H1 (cell line): Measurements from ENCODE around the gene EML1. TPM values are rescaled to one million over a fixed set of nuclear protein-coding genes. Genes with fewer than 3 reads are reported as not detected.

ENCODE experiments used
- CTCF ChIA-PET: fragments of 300-600 bp; sonication (Branson Sonifier 250); formaldehyde crosslinking; loops from one replicate; lab custom pipeline; 2021; ENCODE audit not compliant: partially characterized antibody; lab: Charles Lee
- POLR2A ChIA-PET: fragments of 300-600 bp; sonication (Branson Sonifier 250); formaldehyde crosslinking; loops from one replicate; lab custom pipeline; 2021; ENCODE audit warnings: inconsistent platforms; ENCODE audit not compliant: partially characterized antibody; lab: Charles Lee
- DNase-seq, 2 experiments: peaks; one replicate each; pipeline versions ENCODE4 v3.0.0 to v3.0.0-alpha.2; 2010 to 2022; ENCODE audit warnings: low spot score in 2 of 2, low read depth in 1 of 2, mixed read lengths in 1 of 2
- FAIRE-seq: peaks from 2 replicates; lab custom pipeline; 2011; peaks lifted over from hg19 to GRCh38; lab: Jason Lieb, UNC
- H2AFZ ChIP-seq: 2 replicates; pipeline ENCODE4 v1.8.1; 2012; ENCODE audit warnings: low read length, inconsistent platforms
- H2AK5ac ChIP-seq: 2 replicates; pipeline ENCODE4 v1.6.1; 2013; ENCODE audit warnings: low read depth, low read length
- H2BK120ac ChIP-seq: replicated peaks from 2 replicates; pipeline ENCODE3; 2013; ENCODE audit warnings: low read depth, low read length, inconsistent platforms
- H2BK12ac ChIP-seq: 2 replicates; pipeline ENCODE4 v1.6.1; 2013; ENCODE audit warnings: low read depth, low read length
- H2BK15ac ChIP-seq: 2 replicates; pipeline ENCODE4 v1.6.1; 2013; ENCODE audit warnings: low read length
- H2BK20ac ChIP-seq: 2 replicates; pipeline ENCODE4 v1.6.1; 2013; ENCODE audit warnings: low read length
- H2BK5ac ChIP-seq: 2 replicates; pipeline ENCODE4 v1.6.1; 2013; ENCODE audit warnings: low read depth, low read length
- H3K14ac ChIP-seq: 2 replicates; pipeline ENCODE4 v1.6.1; 2013; ENCODE audit warnings: inconsistent platforms; ENCODE audit not compliant: insufficient read length
- H3K18ac ChIP-seq: 2 replicates; pipeline ENCODE4 v1.6.1; 2013; ENCODE audit warnings: low read length; ENCODE audit errors: extremely low read depth
- H3K23ac ChIP-seq: 2 replicates; pipeline ENCODE4 v1.6.1; 2013; ENCODE audit warnings: inconsistent platforms; ENCODE audit not compliant: insufficient read length
- H3K23me2 ChIP-seq: 2 replicates; pipeline ENCODE4 v1.6.1; 2013; ENCODE audit warnings: low read depth, low read length
- H3K27ac ChIP-seq: 2 replicates; pipeline ENCODE4 v1.6.1; 2011; ENCODE audit warnings: low read depth, low read length, inconsistent platforms
- H3K27me3 ChIP-seq, 4 experiments: replicated peaks in 1 of 4; 1 replicate in 1 of 4; 2 replicates in 3 of 4; pipeline versions ENCODE4 v1.6.1 to v1.8.1; 2011 to 2013; ENCODE audit warnings: low read length in 3 of 4, mild to moderate bottlenecking in 3 of 4, inconsistent platforms in 2 of 4, mixed read lengths in 2 of 4, moderate library complexity in 1 of 4; ENCODE audit not compliant: control insufficient read depth in 3 of 4, insufficient read depth in 3 of 4; ENCODE audit errors: extremely low read depth in 1 of 4
- H3K36me3 ChIP-seq, 4 experiments: 2 replicates each; pipeline versions ENCODE4 v1.6.1 to v1.8.1; 2011 to 2013; ENCODE audit warnings: mild to moderate bottlenecking in 4 of 4, low read length in 3 of 4, moderate library complexity in 2 of 4, control low read depth in 1 of 4, inconsistent platforms in 1 of 4; ENCODE audit not compliant: insufficient read depth in 4 of 4, control insufficient read depth in 2 of 4
- H3K4ac ChIP-seq: replicated peaks from 2 replicates; pipeline ENCODE3; 2013; ENCODE audit warnings: low read length, low read depth, mixed read lengths, inconsistent platforms; ENCODE audit not compliant: insufficient read length
- H3K4me1 ChIP-seq, 4 experiments: replicated peaks in 1 of 4; 1 replicate in 1 of 4; 2 replicates in 3 of 4; pipeline versions ENCODE4 v1.6.1 to v1.8.1; 2011 to 2013; ENCODE audit warnings: low read length in 3 of 4, inconsistent platforms in 2 of 4, mixed read lengths in 1 of 4; ENCODE audit not compliant: insufficient read depth in 4 of 4, control insufficient read depth in 3 of 4
- H3K4me2 ChIP-seq, 2 experiments: 2 replicates each; pipeline versions ENCODE4 v1.6.1 to v1.8.1; 2011 to 2013; ENCODE audit warnings: low read depth in 2 of 2, low read length in 2 of 2, control low read depth in 1 of 2, inconsistent platforms in 1 of 2, mild to moderate bottlenecking in 1 of 2; ENCODE audit not compliant: insufficient read depth in 1 of 2
- H3K4me3 ChIP-seq, 4 experiments: fragments of 200-600, 300-600 bp in 1 of 4; sonication (generic), shearing (Covaris generic), sonication (Bioruptor Twin) in 1 of 4; 2 replicates each; pipeline versions ENCODE4 v1.5.1 to v1.8.1; 2011 to 2016; ENCODE audit warnings: low read length in 4 of 4, low read depth in 3 of 4, control low read depth in 2 of 4, inconsistent platforms in 2 of 4, mild to moderate bottlenecking in 2 of 4, mixed read lengths in 1 of 4, moderate library complexity in 1 of 4; ENCODE audit not compliant: insufficient read depth in 2 of 4; ENCODE audit errors: extremely low read depth in 1 of 4
- H3K56ac ChIP-seq: replicated peaks from 2 replicates; pipeline ENCODE3; 2013; ENCODE audit warnings: low read depth, mild to moderate bottlenecking, mixed read lengths, low read length, inconsistent platforms; ENCODE audit not compliant: insufficient read length
- H3K79me1 ChIP-seq: 2 replicates; pipeline ENCODE4 v1.6.1; 2013; ENCODE audit warnings: low read depth, low read length, control low read depth
- H3K79me2 ChIP-seq, 2 experiments: 2 replicates each; pipeline versions ENCODE4 v1.6.1 to v1.8.1; 2012 to 2013; ENCODE audit warnings: low read length in 2 of 2, mild to moderate bottlenecking in 2 of 2, inconsistent platforms in 1 of 2; ENCODE audit not compliant: insufficient read depth in 2 of 2, control insufficient read depth in 1 of 2
- H3K9ac ChIP-seq, 4 experiments: replicated peaks in 1 of 4; 1 replicate in 1 of 4; 2 replicates in 3 of 4; pipeline versions ENCODE4 v1.6.1 to v1.8.1; 2011 to 2013; ENCODE audit warnings: low read depth in 3 of 4, low read length in 3 of 4, control low read depth in 2 of 4, mild to moderate bottlenecking in 2 of 4, moderate library complexity in 2 of 4, inconsistent platforms in 1 of 4; ENCODE audit errors: extremely low read depth in 1 of 4
- H3K9me3 ChIP-seq, 2 experiments: 2 replicates each; pipeline versions ENCODE4 v1.6.1 to v1.8.1; 2012 to 2013; ENCODE audit warnings: mild to moderate bottlenecking in 2 of 2, moderate library complexity in 2 of 2, control low read depth in 1 of 2, inconsistent platforms in 1 of 2, low read depth in 1 of 2, low read length in 1 of 2, mixed read lengths in 1 of 2; ENCODE audit not compliant: insufficient read depth in 2 of 2
- H4K20me1 ChIP-seq, 2 experiments: replicated peaks in 1 of 2; 2 replicates each; pipeline versions ENCODE3 to v1.8.1; 2011 to 2013; ENCODE audit warnings: inconsistent platforms in 2 of 2, low read length in 2 of 2, mild to moderate bottlenecking in 1 of 2; ENCODE audit not compliant: insufficient read depth in 2 of 2, control insufficient read depth in 1 of 2
- H4K5ac ChIP-seq: 2 replicates; pipeline ENCODE4 v1.6.1; 2013; ENCODE audit warnings: low read length, low read depth, mixed read lengths, inconsistent platforms; ENCODE audit not compliant: insufficient read length
- H4K8ac ChIP-seq: 2 replicates; pipeline ENCODE4 v1.8.0; 2013; ENCODE audit warnings: mild to moderate bottlenecking, moderate library complexity, low read length, inconsistent platforms; ENCODE audit not compliant: insufficient read depth; ENCODE audit errors: extremely low read depth
- H4K91ac ChIP-seq: replicated peaks from 2 replicates; pipeline ENCODE3; 2013; ENCODE audit warnings: low read length, mixed read lengths, inconsistent platforms; ENCODE audit not compliant: insufficient read length
- BACH1 ChIP-seq: IDR thresholded peaks from 2 replicates; pipeline ENCODE4 v1.6.1; 2012; ENCODE audit warnings: low read length, improper control_type of control experiment
- BCL11A ChIP-seq, 2 experiments: IDR thresholded peaks; one replicate each; pipeline ENCODE4 v1.6.1; 2011; ENCODE audit warnings: low read depth in 2 of 2, low read length in 2 of 2, mild to moderate bottlenecking in 2 of 2
- BRCA1 ChIP-seq: IDR thresholded peaks from 2 replicates; pipeline ENCODE4 v1.6.1; 2012; ENCODE audit warnings: low read depth, low read length, improper control_type of control experiment
- CBX5 ChIP-seq: fragments of 300-800, 300-1000 bp; sonication (generic); IDR thresholded peaks from 2 replicates; pipeline ENCODE4 v1.7.1; 2016; ENCODE audit warnings: antibody characterized with exemption, low read length, low read depth
- CHD1 ChIP-seq: IDR thresholded peaks from 2 replicates; pipeline ENCODE4 v1.6.1; 2012; ENCODE audit warnings: low read depth, low read length, improper control_type of control experiment
- CREB1 ChIP-seq: IDR thresholded peaks from 2 replicates; pipeline ENCODE4 v1.6.1; 2012; ENCODE audit warnings: inconsistent platforms
- EGR1 ChIP-seq: IDR thresholded peaks from 2 replicates; pipeline ENCODE4 v1.6.1; 2011; ENCODE audit warnings: low read depth, low read length, borderline replicate concordance
- EP300 ChIP-seq, 2 experiments: IDR thresholded peaks; 1 replicate in 1 of 2; 2 replicates in 1 of 2; pipeline ENCODE4 v1.6.1; 2011 to 2012; ENCODE audit warnings: low read depth in 2 of 2, low read length in 2 of 2, mild to moderate bottlenecking in 2 of 2, borderline replicate concordance in 1 of 2, inconsistent platforms in 1 of 2, moderate library complexity in 1 of 2
- JUND ChIP-seq: IDR thresholded peaks from 2 replicates; pipeline ENCODE4 v1.6.1; 2011; ENCODE audit warnings: mild to moderate bottlenecking, improper control_type of control experiment, low read length
- NANOG ChIP-seq: IDR thresholded peaks from 2 replicates; pipeline ENCODE4 v1.6.1; 2011; ENCODE audit warnings: low read length, low read depth, mild to moderate bottlenecking, inconsistent platforms; ENCODE audit not compliant: insufficient read depth, poor library complexity, severe bottlenecking
- RXRA ChIP-seq: IDR thresholded peaks from 2 replicates; pipeline ENCODE4 v1.6.1; 2011; ENCODE audit warnings: low read depth, mild to moderate bottlenecking, low read length, moderate library complexity; ENCODE audit not compliant: insufficient read depth
- SAP30 ChIP-seq: fragments of 300-600 bp; sonication (generic); IDR thresholded peaks from 2 replicates; pipeline ENCODE4 v1.7.1; 2012; ENCODE audit warnings: low read length, moderate library complexity, mild to moderate bottlenecking, inconsistent platforms; ENCODE audit not compliant: insufficient read depth, insufficient replicate concordance
- SIN3A ChIP-seq, 2 experiments: IDR thresholded peaks in 1 of 2; conservative IDR thresholded peaks in 1 of 2; 2 replicates each; pipeline ENCODE4 v1.6.1; 2011 to 2012; ENCODE audit warnings: low read length in 2 of 2, improper control_type of control experiment in 1 of 2, low read depth in 1 of 2, mild to moderate bottlenecking in 1 of 2
- SRF ChIP-seq: IDR thresholded peaks from 2 replicates; pipeline ENCODE4 v1.6.1; 2011; ENCODE audit warnings: mild to moderate bottlenecking, low read depth, low read length, moderate library complexity
- WGBS, 2 experiments: shearing (Covaris generic) in 1 of 2; methylation state at CpG; one replicate each; pipeline versions ENCODE4 v1.1.6 to v1.1.7; 2013 to 2015; ENCODE audit warnings: low lambda C conversion rate in 2 of 2, mixed read lengths in 2 of 2, inconsistent platforms in 1 of 2, low coverage in 1 of 2, missing lambda C conversion rate in 1 of 2; ENCODE audit not compliant: insufficient replicate concordance in 2 of 2, insufficient coverage in 1 of 2, insufficient read length in 1 of 2; ENCODE audit errors: extremely low coverage in 1 of 2, missing lambda C conversion rate in 1 of 2; 5-methylcytosine and 5-hydroxymethylcytosine counted together
- polyA plus RNA-seq, 7 experiments: library from polyadenylated mRNA; depleted of rRNA in 3 of 7; stranded (reverse) in 5 of 7; unstranded in 2 of 7; fragments of >200 nt in 5 of 7; fragments of 200-250 nt in 2 of 7; gene quantifications; 1 replicate in 5 of 7; 2 replicates in 1 of 7; 4 replicates in 1 of 7; pipeline versions ENCODE4 v1.2.1 to v1.2.3, GENCODE V29; 2011 to 2013; ENCODE audit warnings: missing spikeins in 2 of 7, mixed read lengths in 2 of 7
- total RNA-seq: library from RNA; stranded (reverse); fragmentation: NEBNext Ultra II Directional; extraction: Animal tissue kit (Norgen Biotek cat#: 25700); gene quantifications from 2 replicates; pipeline ENCODE4 v1.2.1, GENCODE V29; 2021

The EML1 gene
- total and polyA plus RNA-seq, 2 of the 8 experiments (the other 6 are each of a cell fraction or from before 2014, with no cell fraction given), result 11.1 to 24.7 TPM

DNA sequence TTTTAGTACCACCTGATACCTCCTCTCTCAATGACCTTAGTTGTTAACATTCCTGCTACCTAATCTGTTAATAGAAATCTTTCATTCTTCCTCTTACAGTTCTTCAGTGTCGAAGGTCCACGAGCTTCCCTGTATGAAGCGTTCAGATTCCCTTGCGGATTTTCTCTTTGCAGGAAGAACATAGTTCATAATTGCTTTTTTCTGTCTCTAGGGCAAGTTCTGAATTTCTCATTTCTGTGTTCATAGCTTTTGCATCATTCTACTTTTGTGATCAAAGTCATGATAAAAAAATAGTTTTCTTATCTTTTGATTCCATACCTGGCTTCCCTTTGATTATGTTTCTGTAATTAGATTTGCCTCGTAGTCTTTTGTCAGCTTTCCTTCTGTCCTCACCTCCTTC lies 94.9 kb downstream of the EML1 start:
- no peak overlapping the region for H3K27ac ChIP-seq
- peaks cover 0 to 2% of the 10 kb centered on the region in 2 experiments for H4K20me1 ChIP-seq
- no peak overlapping the region for H3K4ac ChIP-seq
- H3K9ac ChIP-seq, result no peak overlapping the region
- H2BK12ac ChIP-seq, result no peak overlapping the region
- DNase-seq, result no peak
- no peak overlapping the region for H4K5ac ChIP-seq
- H3K79me2 ChIP-seq, result no peaks in the 10 kb centered on the region
- no peak overlapping the region for H4K91ac ChIP-seq
- CTCF ChIA-PET, result interaction anchor here (1.0 to 11.0 kb wide), 14 partner anchors 10 to 200 kb away, joined by 3 to 152 read pairs (median 4); no protein-coding TSS in a partner anchor
- no peaks in the 10 kb centered on the region for H3K23me2 ChIP-seq
- H4K8ac ChIP-seq, result no peak overlapping the region
- no peaks in the 10 kb centered on the region; a peak in 1 of 7 replicates for H3K27me3 ChIP-seq
- POLR2A ChIA-PET, result no interaction called here
- H3K23ac ChIP-seq, result no peak overlapping the region
- no peaks in the 10 kb centered on the region for H3K36me3 ChIP-seq
- H3K4me2 ChIP-seq, result no peak overlapping the region; a peak in 1 of 4 replicates
- 90% methylated on average over 5 of the region's 5 CpGs; no CpG with 5 or more reads in 1 of the 2 experiments for WGBS, 2 experiments
- no peak overlapping the region for H2BK120ac ChIP-seq
- no peak overlapping the region for H3K18ac ChIP-seq
- H2BK15ac ChIP-seq, result no peak overlapping the region
- no peaks in the 10 kb centered on the region for H3K9me3 ChIP-seq
- H3K56ac ChIP-seq, result no peak overlapping the region
- no peak for FAIRE-seq
- no peak overlapping the region for H2BK5ac ChIP-seq
- H3K4me1 ChIP-seq, result peaks cover 15 to 41% (median 29%) of the 10 kb centered on the region in 4 experiments
- no peak overlapping the region for H3K14ac ChIP-seq
- no peak overlapping the region for H2AK5ac ChIP-seq
- no peak overlapping the region for H3K4me3 ChIP-seq
- no peaks in the 10 kb centered on the region for H3K79me1 ChIP-seq
- no peak overlapping the region for H2AFZ ChIP-seq
- H2BK20ac ChIP-seq, result no peak overlapping the region
- TF ChIP-seq CREB1 (no peak), CHD1 (no peak), SIN3A (conservative IDR thresholded peaks at IDR 0.05 in 1 of 2, IDR thresholded peaks at IDR 0.05 in 1 of 2; ENCODE audit: low read depth in 1 of 2, low read length in 2 of 2) (no peak), BACH1 (no peak), RXRA (no peak), NANOG (no peak), EP300 (IDR thresholded peaks at IDR 0.05; ENCODE audit: borderline replicate concordance in 1 of 2, low read depth in 2 of 2, low read length in 2 of 2) (no peak), JUND (no peak), BRCA1 (no peak), SRF (no peak), EGR1 (no peak), BCL11A (IDR thresholded peaks at IDR 0.05; ENCODE audit: low read depth in 2 of 2, low read length in 2 of 2) (no peak), SAP30 (no peak), CBX5 (no peak)
